ENCODE measurements around the gene PHIP.

DNA sequence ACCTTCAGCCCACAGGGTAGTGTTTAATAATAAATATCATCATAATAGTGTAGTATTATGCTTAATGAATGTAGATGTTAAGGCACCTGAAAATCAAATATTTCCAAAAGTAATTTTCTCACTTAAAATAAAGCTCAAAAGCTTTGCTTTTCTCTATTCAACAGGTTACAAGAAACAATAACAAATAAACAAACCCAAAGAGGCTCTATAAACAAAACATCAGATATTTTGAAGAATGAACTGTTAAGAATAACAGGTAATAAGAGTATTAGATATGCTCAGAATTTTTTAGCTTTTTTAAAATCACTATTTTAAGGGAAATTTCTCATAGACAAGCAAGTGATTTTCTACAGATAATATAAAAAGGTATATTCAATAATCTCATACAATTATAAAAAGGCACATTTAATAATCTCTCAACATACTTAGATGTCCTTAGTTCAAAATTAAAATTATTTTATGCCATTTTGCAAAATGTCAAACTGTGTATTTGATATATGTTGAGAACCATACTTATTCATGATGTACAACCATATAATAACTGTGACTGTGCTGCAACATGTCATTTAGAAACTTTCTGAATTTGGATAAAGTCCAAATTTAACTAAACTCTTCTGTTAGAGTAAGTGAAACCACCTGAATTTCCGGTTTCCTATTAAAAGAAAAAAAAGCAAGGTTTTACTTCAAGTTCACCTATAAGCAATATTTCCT lies 35.8 kb downstream of the PHIP start:
- TF ChIP-seq, protein P1, sequence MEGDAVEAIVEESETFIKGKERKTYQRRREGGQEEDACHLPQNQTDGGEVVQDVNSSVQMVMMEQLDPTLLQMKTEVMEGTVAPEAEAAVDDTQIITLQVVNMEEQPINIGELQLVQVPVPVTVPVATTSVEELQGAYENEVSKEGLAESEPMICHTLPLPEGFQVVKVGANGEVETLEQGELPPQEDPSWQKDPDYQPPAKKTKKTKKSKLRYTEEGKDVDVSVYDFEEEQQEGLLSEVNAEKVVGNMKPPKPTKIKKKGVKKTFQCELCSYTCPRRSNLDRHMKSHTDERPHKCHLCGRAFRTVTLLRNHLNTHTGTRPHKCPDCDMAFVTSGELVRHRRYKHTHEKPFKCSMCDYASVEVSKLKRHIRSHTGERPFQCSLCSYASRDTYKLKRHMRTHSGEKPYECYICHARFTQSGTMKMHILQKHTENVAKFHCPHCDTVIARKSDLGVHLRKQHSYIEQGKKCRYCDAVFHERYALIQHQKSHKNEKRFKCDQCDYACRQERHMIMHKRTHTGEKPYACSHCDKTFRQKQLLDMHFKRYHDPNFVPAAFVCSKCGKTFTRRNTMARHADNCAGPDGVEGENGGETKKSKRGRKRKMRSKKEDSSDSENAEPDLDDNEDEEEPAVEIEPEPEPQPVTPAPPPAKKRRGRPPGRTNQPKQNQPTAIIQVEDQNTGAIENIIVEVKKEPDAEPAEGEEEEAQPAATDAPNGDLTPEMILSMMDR (IDR thresholded peaks at IDR 0.05; ENCODE audit: low read length): no peak
- TF ChIP-seq EZH2 (IDR thresholded peaks at IDR 0.05; ENCODE audit: borderline replicate concordance, low read length): no peak
